ENCODE measurements around the gene FXN. TPM values are rescaled to one million over a fixed set of nuclear protein-coding genes. Genes with fewer than 3 reads are reported as not detected.

FXN gene
- total RNA-seq, 1 experiment from 2014 or later: 24.1 TPM

DNA sequence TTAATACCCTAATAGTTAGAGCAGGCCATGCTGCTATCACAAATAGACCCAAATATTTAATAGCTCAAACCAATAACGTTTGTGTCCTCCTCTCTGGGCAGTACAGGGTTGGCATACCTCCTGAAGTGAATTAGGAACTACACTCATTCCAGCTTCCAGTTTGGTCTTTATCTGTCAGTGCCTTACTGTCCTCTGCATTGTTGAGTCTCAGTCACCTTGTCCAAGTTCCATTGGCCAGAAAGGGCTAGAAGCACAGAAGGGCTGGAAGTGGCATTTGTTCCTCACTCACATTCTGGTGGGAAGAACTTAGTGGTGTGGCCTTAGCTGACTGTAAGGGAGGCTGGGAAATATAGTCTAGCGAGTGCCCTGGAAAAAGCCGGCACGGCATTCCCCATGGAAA is 11.2 kb downstream of the FXN start:
- TF ChIP-seq EGR1 (IDR thresholded peaks at IDR 0.05; ENCODE audit: low read depth): no peak
- TF ChIP-seq EZH2 (IDR thresholded peaks at IDR 0.05): no peak
- TF ChIP-seq CBX3 (IDR thresholded peaks at IDR 0.05; ENCODE audit: low read depth): no peak
- no peak for TF ChIP-seq EZH2phosphoT487 (IDR thresholded peaks at IDR 0.05; ENCODE audit: borderline replicate concordance)
- TF ChIP-seq, protein P1, sequence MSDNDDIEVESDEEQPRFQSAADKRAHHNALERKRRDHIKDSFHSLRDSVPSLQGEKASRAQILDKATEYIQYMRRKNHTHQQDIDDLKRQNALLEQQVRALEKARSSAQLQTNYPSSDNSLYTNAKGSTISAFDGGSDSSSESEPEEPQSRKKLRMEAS (IDR thresholded peaks at IDR 0.05): no peak
- TF ChIP-seq ZNF274 (IDR thresholded peaks at IDR 0.05; ENCODE audit: low read depth, low read length): no peak
- no peak for TF ChIP-seq JUND (IDR thresholded peaks at IDR 0.05)
- TF ChIP-seq, protein P2, sequence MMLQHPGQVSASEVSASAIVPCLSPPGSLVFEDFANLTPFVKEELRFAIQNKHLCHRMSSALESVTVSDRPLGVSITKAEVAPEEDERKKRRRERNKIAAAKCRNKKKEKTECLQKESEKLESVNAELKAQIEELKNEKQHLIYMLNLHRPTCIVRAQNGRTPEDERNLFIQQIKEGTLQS (IDR thresholded peaks at IDR 0.05): no peak
- TF ChIP-seq TCF7L2 (IDR thresholded peaks at IDR 0.05; ENCODE audit: borderline replicate concordance, extremely low read depth, insufficient read depth, insufficient read length): no peak
- TF ChIP-seq SP1 (IDR thresholded peaks at IDR 0.05; ENCODE audit: low read depth): no peak
- TF ChIP-seq CEBPB (IDR thresholded peaks at IDR 0.05; ENCODE audit: low read depth): no peak
- TF ChIP-seq, protein P3, sequence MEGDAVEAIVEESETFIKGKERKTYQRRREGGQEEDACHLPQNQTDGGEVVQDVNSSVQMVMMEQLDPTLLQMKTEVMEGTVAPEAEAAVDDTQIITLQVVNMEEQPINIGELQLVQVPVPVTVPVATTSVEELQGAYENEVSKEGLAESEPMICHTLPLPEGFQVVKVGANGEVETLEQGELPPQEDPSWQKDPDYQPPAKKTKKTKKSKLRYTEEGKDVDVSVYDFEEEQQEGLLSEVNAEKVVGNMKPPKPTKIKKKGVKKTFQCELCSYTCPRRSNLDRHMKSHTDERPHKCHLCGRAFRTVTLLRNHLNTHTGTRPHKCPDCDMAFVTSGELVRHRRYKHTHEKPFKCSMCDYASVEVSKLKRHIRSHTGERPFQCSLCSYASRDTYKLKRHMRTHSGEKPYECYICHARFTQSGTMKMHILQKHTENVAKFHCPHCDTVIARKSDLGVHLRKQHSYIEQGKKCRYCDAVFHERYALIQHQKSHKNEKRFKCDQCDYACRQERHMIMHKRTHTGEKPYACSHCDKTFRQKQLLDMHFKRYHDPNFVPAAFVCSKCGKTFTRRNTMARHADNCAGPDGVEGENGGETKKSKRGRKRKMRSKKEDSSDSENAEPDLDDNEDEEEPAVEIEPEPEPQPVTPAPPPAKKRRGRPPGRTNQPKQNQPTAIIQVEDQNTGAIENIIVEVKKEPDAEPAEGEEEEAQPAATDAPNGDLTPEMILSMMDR (IDR thresholded peaks at IDR 0.05 in 2 of 3, conservative IDR thresholded peaks at IDR 0.05 in 1 of 3; ENCODE audit: borderline replicate concordance in 1 of 3, insufficient read depth in 1 of 3, low read depth in 2 of 3, low read length in 2 of 3): no peak
- TF ChIP-seq POLR2A (IDR thresholded peaks at IDR 0.05; ENCODE audit: borderline replicate concordance, extremely low read depth, insufficient read depth, insufficient read length): no peak
- no TSS peak for BruUV-seq (replicated peaks)
- POLR2A ChIA-PET: no interaction called here

More for the DNA sequence above, 11.2 kb downstream of the FXN start:
- ChIA-PET CTCF (no interaction called here), RAD21 (ENCODE audit: low non-redundant PET in 1 of 2, low total read pairs in 2 of 2, uncharacterized antibody in 2 of 2, unreplicated experiment in 2 of 2) (no interaction called here)
- no peaks in the 10 kb centered on the region for H3K9me2 ChIP-seq (ENCODE audit: insufficient read depth)
- H3K27ac ChIP-seq (ENCODE audit: low read depth, low read length): no peak overlapping the region
- H3K9me3 ChIP-seq (ENCODE audit: control insufficient read depth in 1 of 2, insufficient read depth in 1 of 2, low read depth in 1 of 2, low read length in 2 of 2): no peaks in the 10 kb centered on the region
- H3K79me2 ChIP-seq (ENCODE audit: insufficient read depth, low read length): peaks cover 32% of the 10 kb centered on the region
- H3K4me3 ChIP-seq (replicated peaks in 1 of 2; ENCODE audit: low read depth in 1 of 2, low read length in 2 of 2): no peak overlapping the region
- intact Hi-C loops (cut with micrococcal nuclease): no loop called here
- H2AFZ ChIP-seq (ENCODE audit: low read depth, low read length, poor library complexity, severe bottlenecking): no peak overlapping the region
- ATAC-seq: no peak
- no peak for DNase-seq (ENCODE audit: low read depth, low spot score)
- H4K20me1 ChIP-seq (ENCODE audit: insufficient read depth): no peaks in the 10 kb centered on the region
- no peak overlapping the region for H3K9ac ChIP-seq (ENCODE audit: low read length)
- H3K4me1 ChIP-seq (ENCODE audit: control insufficient read depth in 1 of 2, insufficient read depth in 2 of 2, low read length in 2 of 2): no peaks in the 10 kb centered on the region; a peak in 1 of 4 replicates
- no peaks in the 10 kb centered on the region for H3K27me3 ChIP-seq (ENCODE audit: insufficient read depth, low read length)
- H3K4me2 ChIP-seq (ENCODE audit: low read length): no peak overlapping the region
- H3K36me3 ChIP-seq (ENCODE audit: control insufficient read depth in 1 of 2, insufficient read depth in 2 of 2, low read length in 2 of 2): peaks cover 7% of the 10 kb centered on the region in 2 experiments; a peak in 3 of 4 replicates

Data from HCT116 (cell line).